GM23248 (cell line): ENCODE data around the gene TAB2. TPM values are rescaled to one million over a fixed set of nuclear protein-coding genes. Genes with fewer than 3 reads are reported as not detected.
A peak's percentile ranks its signal among the peaks of the same experiment; 100 is the strongest.

Source experiments
- DNase-seq: peaks from one replicate; pipeline ENCODE4 v3.0.0-alpha.2; 2015
- H2AFZ ChIP-seq: fragments of 200-600 bp; sonication (generic); 2 replicates; pipeline ENCODE4 v1.6.1; 2016; ENCODE audit warnings: antibody characterized with exemption
- H3F3A ChIP-seq: fragments of 200-600 bp; sonication (generic); 2 replicates; pipeline ENCODE4 v1.6.1; 2016; ENCODE audit warnings: mild to moderate bottlenecking, antibody characterized with exemption, mixed run types; ENCODE audit not compliant: insufficient read depth
- H3K27ac ChIP-seq: fragments of 200-600 bp; sonication (generic); 2 replicates; pipeline ENCODE4 v1.5.1; 2016; ENCODE audit warnings: mild to moderate bottlenecking
- H3K27me3 ChIP-seq: fragments of 200-600 bp; sonication (generic); replicated peaks from 2 replicates; pipeline ENCODE4 v1.6.1; 2016; ENCODE audit warnings: mild to moderate bottlenecking; ENCODE audit not compliant: insufficient read depth
- H3K36me3 ChIP-seq: fragments of 200-600 bp; sonication (generic); 2 replicates; pipeline ENCODE4 v1.6.1; 2016; ENCODE audit warnings: low read depth, mild to moderate bottlenecking
- H3K4me1 ChIP-seq: fragments of 200-600 bp; sonication (generic); 2 replicates; pipeline ENCODE4 v1.6.1; 2016; ENCODE audit warnings: mild to moderate bottlenecking; ENCODE audit not compliant: insufficient read depth
- H3K4me2 ChIP-seq: fragments of 200-600 bp; sonication (generic); one replicate; pipeline ENCODE4 v1.6.1; 2016; ENCODE audit warnings: mild to moderate bottlenecking; ENCODE audit not compliant: unreplicated experiment
- H3K4me3 ChIP-seq: fragments of 200-600 bp; sonication (generic); 2 replicates; pipeline ENCODE4 v1.5.1; 2016; ENCODE audit warnings: mild to moderate bottlenecking
- H3K79me2 ChIP-seq: fragments of 200-600 bp; sonication (generic); 2 replicates; pipeline ENCODE4 v1.6.1; 2016; ENCODE audit warnings: mild to moderate bottlenecking; ENCODE audit not compliant: insufficient read depth
- H3K9ac ChIP-seq: fragments of 200-600 bp; sonication (generic); 2 replicates; pipeline ENCODE4 v1.6.1; 2016; ENCODE audit warnings: mild to moderate bottlenecking
- H3K9me2 ChIP-seq: fragments of 200-600 bp; sonication (generic); 2 replicates; pipeline ENCODE4 v1.6.1; 2016; ENCODE audit warnings: mixed run types, mild to moderate bottlenecking, moderate library complexity; ENCODE audit not compliant: insufficient read depth
- H3K9me3 ChIP-seq: fragments of 200-600 bp; sonication (generic); one replicate; pipeline ENCODE4 v1.6.1; 2017; ENCODE audit warnings: low read depth
- H4K20me1 ChIP-seq: fragments of 200-600 bp; sonication (generic); 2 replicates; pipeline ENCODE4 v1.6.0; 2016; ENCODE audit not compliant: insufficient read depth
- EZH2 ChIP-seq: fragments of 200-600 bp; sonication (generic); IDR thresholded peaks from 2 replicates; pipeline ENCODE4 v1.6.1; 2018; ENCODE audit warnings: antibody characterized with exemption, mild to moderate bottlenecking; ENCODE audit not compliant: insufficient read depth, poor library complexity, severe bottlenecking
- EZH2phosphoT487 ChIP-seq: fragments of 200-600 bp; sonication (generic); IDR thresholded peaks from 2 replicates; pipeline ENCODE4 v1.6.1; 2018; ENCODE audit warnings: antibody characterized with exemption, moderate library complexity, mild to moderate bottlenecking, low read depth; ENCODE audit not compliant: insufficient read depth
- WGBS, 2 experiments: methylation state at CpG; one replicate each; pipeline ENCODE4 v1.1.6; 2015 to 2017; ENCODE audit warnings: low lambda C conversion rate in 2 of 2, low coverage in 1 of 2; ENCODE audit errors: missing lambda C conversion rate in 2 of 2; 5-methylcytosine and 5-hydroxymethylcytosine counted together
- in situ Hi-C: fragments of 300-500 bp; cut with MboI; formaldehyde crosslinking; loops from 2 replicates; pipeline ENCODE4 v1.15.0; 2020
- polyA plus RNA-seq: library from polyadenylated mRNA; unstranded; fragments of >200 nt; fragmentation: Nextera tagmentation; extraction: Ambion mirVana; gene quantifications from 2 replicates; pipeline ENCODE4 v1.2.1, GENCODE V29; 2016
- total RNA-seq: library from RNA; depleted of rRNA; stranded (reverse); fragments of >200 nt; shearing (Covaris generic); gene quantifications from 2 replicates; pipeline ENCODE4 v1.2.3, GENCODE V29; 2014

The TAB2 gene
- total and polyA plus RNA-seq, 2 experiments from 2014 or later: 11.6 to 28.4 TPM

- H2AFZ ChIP-seq: no peak overlapping the region
- H3K79me2 ChIP-seq: peaks cover 98% of the 10 kb centered on the region
- TF ChIP-seq EZH2phosphoT487: no peak
- no peak for TF ChIP-seq EZH2
- peaks cover 28% of the 10 kb centered on the region for H3F3A ChIP-seq
- H3K9ac ChIP-seq: no peak overlapping the region
- H3K9me3 ChIP-seq: no peaks in the 10 kb centered on the region
- peaks cover 27% of the 10 kb centered on the region for H4K20me1 ChIP-seq
- no peak for DNase-seq
- H3K9me2 ChIP-seq: no peaks in the 10 kb centered on the region
- peak overlapping the region; percentile 35 for H3K4me2 ChIP-seq
- peaks cover 23% of the 10 kb centered on the region for H3K4me1 ChIP-seq
- H3K4me3 ChIP-seq: no peak overlapping the region
- H3K27me3 ChIP-seq: no peaks in the 10 kb centered on the region
- no peak overlapping the region for H3K27ac ChIP-seq
- in situ Hi-C loops: no loop called here
- peaks cover 8% of the 10 kb centered on the region for H3K36me3 ChIP-seq
Measured at GRCh38 chr6:149392535-149392934, 75.0 kb downstream of the TAB2 start.

- peaks cover 22% of the 10 kb centered on the region for H4K20me1 ChIP-seq
- peak; percentile 33 for DNase-seq
- no peaks in the 10 kb centered on the region for H3K9me3 ChIP-seq
- no peaks in the 10 kb centered on the region for H3K9me2 ChIP-seq
- no peak overlapping the region for H3K9ac ChIP-seq
- H3K79me2 ChIP-seq: peaks cover 98% of the 10 kb centered on the region
- H3K27me3 ChIP-seq: no peaks in the 10 kb centered on the region
- in situ Hi-C loops: no loop called here
- H3K4me2 ChIP-seq: peak overlapping the region; percentile 35
- H3F3A ChIP-seq: peaks cover 28% of the 10 kb centered on the region
- H3K4me1 ChIP-seq: peaks cover 23% of the 10 kb centered on the region
- TF ChIP-seq EZH2 (no peak), EZH2phosphoT487 (no peak)
- H3K4me3 ChIP-seq: no peak overlapping the region
- no peak overlapping the region for H3K27ac ChIP-seq
- peaks cover 14% of the 10 kb centered on the region for H3K36me3 ChIP-seq
- no peak overlapping the region for H2AFZ ChIP-seq
Measured at GRCh38 chr6:149393002-149393679, 75.6 kb downstream of the TAB2 start.

DNA sequence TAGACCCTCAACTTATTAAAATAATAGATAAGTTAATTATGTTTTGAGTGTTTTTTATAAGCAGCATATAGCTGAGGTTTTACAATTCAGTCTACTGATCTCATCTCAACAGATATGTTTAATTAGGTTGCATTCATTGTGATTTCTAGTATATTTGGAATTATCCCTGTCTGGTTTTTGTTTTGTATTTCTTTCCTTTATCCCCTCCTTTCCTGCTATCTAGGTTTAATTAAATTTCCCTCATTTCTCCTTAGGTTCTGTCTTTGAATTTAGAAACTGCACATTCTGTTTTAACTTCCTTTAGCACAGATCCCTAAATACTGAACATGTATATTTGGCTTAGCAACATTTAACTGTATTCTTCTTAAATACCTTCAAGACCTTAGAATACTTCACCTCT lies 77.7 kb downstream of the TAB2 start:
- peaks cover 33% of the 10 kb centered on the region for H3K36me3 ChIP-seq
- no peak overlapping the region for H3K4me3 ChIP-seq
- peaks cover 16% of the 10 kb centered on the region for H4K20me1 ChIP-seq
- in situ Hi-C loops: no loop called here
- TF ChIP-seq EZH2phosphoT487 (no peak), EZH2 (no peak)
- no peak overlapping the region for H2AFZ ChIP-seq
- H3K9me2 ChIP-seq: no peaks in the 10 kb centered on the region
- DNase-seq: no peak
- no peaks in the 10 kb centered on the region for H3K27me3 ChIP-seq
- no peak overlapping the region for H3K4me2 ChIP-seq
- H3K9me3 ChIP-seq: no peaks in the 10 kb centered on the region
- H3K27ac ChIP-seq: no peak overlapping the region
- H3K79me2 ChIP-seq: peaks cover 81% of the 10 kb centered on the region
- H3F3A ChIP-seq: peaks cover 21% of the 10 kb centered on the region
- no peak overlapping the region for H3K9ac ChIP-seq
- H3K4me1 ChIP-seq: peaks cover 15% of the 10 kb centered on the region

- no peak overlapping the region for H3K27ac ChIP-seq
- H3K79me2 ChIP-seq: peaks cover 61% of the 10 kb centered on the region
- in situ Hi-C loops: no loop called here
- H3K27me3 ChIP-seq: no peaks in the 10 kb centered on the region
- H3F3A ChIP-seq: peaks cover 13% of the 10 kb centered on the region
- H3K36me3 ChIP-seq: peaks cover 52% of the 10 kb centered on the region
- peaks cover 10% of the 10 kb centered on the region; the same call in 1 of the 2 replicates for H4K20me1 ChIP-seq
- no peak overlapping the region for H2AFZ ChIP-seq
- no peak overlapping the region for H3K4me3 ChIP-seq
- no peak overlapping the region for H3K4me2 ChIP-seq
- H3K9me3 ChIP-seq: no peaks in the 10 kb centered on the region
- TF ChIP-seq EZH2phosphoT487: no peak
- TF ChIP-seq EZH2: no peak
- no peaks in the 10 kb centered on the region for H3K9me2 ChIP-seq
- 92 to 98% methylated on average over 6 of the region's 6 CpGs for WGBS, 2 experiments
- H3K4me1 ChIP-seq: peaks cover 12% of the 10 kb centered on the region
- no peak overlapping the region for H3K9ac ChIP-seq
- no peak for DNase-seq
Measured at GRCh38 chr6:149397384-149397783, 79.9 kb downstream of the TAB2 start.

GRCh38 chr6:149400050-149400449 lies 82.5 kb downstream of the TAB2 start, which contains the start of gene SUMO4:
Gene SUMO4 (plus strand): TSS chr6:149400262. CDS start chr6:149400392, 130 bp downstream.
- Histone ChIP-seq H3K27ac (no peak within 1 kb of the TSS), H3K4me2 (no peak within 1 kb of the TSS), H3K9ac (no peak within 1 kb of the TSS), H3K4me1 (no peaks in the 10 kb centered on the region), H3F3A (no peaks in the 10 kb centered on the region), H3K4me3 (no peak within 1 kb of the TSS), H3K36me3 (peaks cover 71% of the 10 kb centered on the region), H3K9me3 (no peaks in the 10 kb centered on the region), H3K27me3 (no peaks in the 10 kb centered on the region), H3K9me2 (no peaks in the 10 kb centered on the region), H2AFZ (no peak within 1 kb of the TSS), H4K20me1 (no peaks in the 10 kb centered on the region), H3K79me2 (peaks cover 35% of the 10 kb centered on the region)
- in situ Hi-C loops: no loop called here
- 95 to 97% methylated on average over 11 of the region's 11 CpGs for WGBS, 2 experiments
- DNase-seq: no peak
- TF ChIP-seq EZH2 (no peak), EZH2phosphoT487 (no peak)
